Nucleus accumbens (tissue), 56 donors: ENCODE measurements around the gene TOM1L2.

ENCODE experiments used
- DNase-seq, 56 donors: peaks; one replicate each; lab custom pipeline; 2025; lab: John Stamatoyannopoulos, UW

The TOM1L2 gene

GRCh38 chr17:17972126-17972951, at the start of gene TOM1L2, which contains the start of gene DRC3:
TOM1L2 (minus strand) TSS chr17:17972400; CDS start chr17:17972313, 87 bp downstream.
DRC3 (plus strand) TSS chr17:17972862; CDS start chr17:17977599, 4,737 bp downstream.
- DNase-seq = peak; percentile 94 to 100 (median 100)

- no peak for DNase-seq
Observed at GRCh38 chr17:18021372-18021771, 49.2 kb upstream of the TOM1L2 start.

- DNase-seq = no peak
Observed at GRCh38 chr17:18020971-18021370, 48.8 kb upstream of the TOM1L2 start.

- DNase-seq = no peak
Observed at GRCh38 chr17:18019838-18020154, 47.6 kb upstream of the TOM1L2 start.

GRCh38 chr17:18018411-18018921, 46.3 kb upstream of the TOM1L2 start:
- no peak for DNase-seq

- no peak for DNase-seq
Observed at GRCh38 chr17:18017958-18018357, 45.8 kb upstream of the TOM1L2 start.

- no peak for DNase-seq
Observed at GRCh38 chr17:18016426-18016825, 44.2 kb upstream of the TOM1L2 start.

- no peak for DNase-seq
Observed at GRCh38 chr17:18015593-18015992, 43.4 kb upstream of the TOM1L2 start.

- DNase-seq = no peak
Observed at GRCh38 chr17:18014006-18014405, 41.8 kb upstream of the TOM1L2 start.

- DNase-seq = no peak
Observed at GRCh38 chr17:18011286-18011685, 39.1 kb upstream of the TOM1L2 start.

GRCh38 chr17:18009609-18010420, 37.6 kb upstream of the TOM1L2 start:
- no peak for DNase-seq

- DNase-seq = no peak
Observed at GRCh38 chr17:18008496-18009268, 36.5 kb upstream of the TOM1L2 start.

- DNase-seq = no peak
Observed at GRCh38 chr17:18006495-18007239, 34.5 kb upstream of the TOM1L2 start.

- no peak for DNase-seq
Observed at GRCh38 chr17:18005496-18005895, 33.3 kb upstream of the TOM1L2 start.

GRCh38 chr17:18004884-18005305, 32.7 kb upstream of the TOM1L2 start:
- no peak for DNase-seq

GRCh38 chr17:18004345-18004744, 32.1 kb upstream of the TOM1L2 start:
- no peak for DNase-seq

- DNase-seq = no peak
Observed at GRCh38 chr17:18002171-18002570, 30.0 kb upstream of the TOM1L2 start.

GRCh38 chr17:18000030-18000408, 27.8 kb upstream of the TOM1L2 start:
- DNase-seq = no peak

- DNase-seq = no peak
Observed at GRCh38 chr17:17999364-18000029, 27.3 kb upstream of the TOM1L2 start.
